Measurements from ENCODE around the gene BCL10. TPM values are rescaled to one million over a fixed set of nuclear protein-coding genes. Genes with fewer than 3 reads are reported as not detected.

Gene BCL10
- total RNA-seq, 2 donors from 2014 or later = 21.3 to 22.6 TPM

DNA sequence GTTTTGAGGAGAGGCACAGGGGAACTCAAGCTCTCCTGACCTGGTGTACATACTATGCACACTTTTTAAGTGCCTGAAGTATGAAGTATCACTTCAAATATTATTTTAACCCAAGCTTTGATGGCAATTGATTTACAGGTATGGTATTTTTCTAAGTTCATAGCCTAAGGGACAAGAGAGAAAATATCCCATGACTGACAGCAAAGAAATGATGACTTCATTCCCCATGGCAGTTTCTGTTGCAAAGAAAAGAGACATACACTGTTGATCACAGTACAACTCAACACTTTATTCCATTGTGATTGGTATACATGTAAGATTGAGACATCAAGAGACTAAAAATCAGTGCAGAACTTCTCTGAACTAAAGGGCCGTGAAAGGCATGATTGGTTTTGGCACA, 41.8 kb upstream of the BCL10 start:
- Histone ChIP-seq H3K27me3 (ENCODE audit: control insufficient read depth, insufficient read depth, low read length, poor library complexity, severe bottlenecking) (no peaks in the 10 kb centered on the region), H3K9me3 (ENCODE audit: control insufficient read depth, low read length) (no peaks in the 10 kb centered on the region), H3K27ac (ENCODE audit: low read depth, low read length) (no peak overlapping the region), H3K9ac (ENCODE audit: extremely low read depth, low read length, poor library complexity, severe bottlenecking) (no peak overlapping the region), H3K36me3 (ENCODE audit: control insufficient read depth, insufficient read depth, low read length) (no peaks in the 10 kb centered on the region), H3K4me1 (ENCODE audit: control insufficient read depth, insufficient read depth, low read length) (peaks cover 2% of the 10 kb centered on the region), H3K4me3 (ENCODE audit: low read length) (no peak overlapping the region)
- H3K36me3 Mint-ChIP-seq (ENCODE audit: low read depth) = no peaks in the 10 kb centered on the region
- WGBS, 2 experiments (ENCODE audit: insufficient coverage in 1 of 2, insufficient read length in 1 of 2) = 88% methylated on average over 1 of the region's 1 CpG; no CpG with 5 or more reads in 1 of the 2 experiments
- no peaks in the 10 kb centered on the region for H3K9me3 Mint-ChIP-seq
- TF ChIP-seq, protein P1, sequence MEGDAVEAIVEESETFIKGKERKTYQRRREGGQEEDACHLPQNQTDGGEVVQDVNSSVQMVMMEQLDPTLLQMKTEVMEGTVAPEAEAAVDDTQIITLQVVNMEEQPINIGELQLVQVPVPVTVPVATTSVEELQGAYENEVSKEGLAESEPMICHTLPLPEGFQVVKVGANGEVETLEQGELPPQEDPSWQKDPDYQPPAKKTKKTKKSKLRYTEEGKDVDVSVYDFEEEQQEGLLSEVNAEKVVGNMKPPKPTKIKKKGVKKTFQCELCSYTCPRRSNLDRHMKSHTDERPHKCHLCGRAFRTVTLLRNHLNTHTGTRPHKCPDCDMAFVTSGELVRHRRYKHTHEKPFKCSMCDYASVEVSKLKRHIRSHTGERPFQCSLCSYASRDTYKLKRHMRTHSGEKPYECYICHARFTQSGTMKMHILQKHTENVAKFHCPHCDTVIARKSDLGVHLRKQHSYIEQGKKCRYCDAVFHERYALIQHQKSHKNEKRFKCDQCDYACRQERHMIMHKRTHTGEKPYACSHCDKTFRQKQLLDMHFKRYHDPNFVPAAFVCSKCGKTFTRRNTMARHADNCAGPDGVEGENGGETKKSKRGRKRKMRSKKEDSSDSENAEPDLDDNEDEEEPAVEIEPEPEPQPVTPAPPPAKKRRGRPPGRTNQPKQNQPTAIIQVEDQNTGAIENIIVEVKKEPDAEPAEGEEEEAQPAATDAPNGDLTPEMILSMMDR (conservative IDR thresholded peaks at IDR 0.05) = no peak
- no peak overlapping the region for H3K4me3 Mint-ChIP-seq
- H3K27me3 Mint-ChIP-seq (ENCODE audit: insufficient read depth) = no peaks in the 10 kb centered on the region
- H3K4me1 Mint-ChIP-seq = peaks cover 9% of the 10 kb centered on the region
- no peak for DNase-seq
- H3K27ac Mint-ChIP-seq = no peak overlapping the region

DNA sequence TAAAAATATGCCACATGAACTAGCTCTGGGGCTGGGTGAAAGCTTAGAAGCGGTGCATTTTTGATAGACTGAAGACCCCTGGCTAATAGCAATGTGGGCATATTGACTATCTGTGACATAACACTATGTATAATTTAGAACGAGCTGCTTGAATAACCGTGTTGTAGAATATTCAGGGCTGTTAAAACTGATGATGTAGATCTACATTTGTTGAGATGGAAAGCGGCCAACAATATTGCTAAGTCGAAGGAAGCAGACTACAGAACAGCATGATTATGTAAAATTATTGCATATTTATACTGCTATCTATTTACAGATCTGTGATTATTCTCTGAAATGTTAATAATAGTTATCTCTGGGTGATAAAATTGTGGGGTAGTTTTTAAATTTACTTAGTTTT, 41.1 kb upstream of the BCL10 start:
- peaks cover 9% of the 10 kb centered on the region for H3K4me1 Mint-ChIP-seq
- no peak overlapping the region for H3K27ac ChIP-seq (ENCODE audit: low read depth, low read length)
- H3K27me3 ChIP-seq (ENCODE audit: control insufficient read depth, insufficient read depth, low read length, poor library complexity, severe bottlenecking) = no peaks in the 10 kb centered on the region
- no peak overlapping the region for H3K4me3 ChIP-seq (ENCODE audit: low read length)
- no peaks in the 10 kb centered on the region for H3K9me3 Mint-ChIP-seq
- TF ChIP-seq, protein P1 (conservative IDR thresholded peaks at IDR 0.05) = no peak
- peaks cover 2% of the 10 kb centered on the region for H3K4me1 ChIP-seq (ENCODE audit: control insufficient read depth, insufficient read depth, low read length)
- H3K9ac ChIP-seq (ENCODE audit: extremely low read depth, low read length, poor library complexity, severe bottlenecking) = no peak overlapping the region
- no peaks in the 10 kb centered on the region for H3K9me3 ChIP-seq (ENCODE audit: control insufficient read depth, low read length)
- H3K36me3 Mint-ChIP-seq (ENCODE audit: low read depth) = no peaks in the 10 kb centered on the region
- no peak overlapping the region for H3K4me3 Mint-ChIP-seq
- no peaks in the 10 kb centered on the region for H3K36me3 ChIP-seq (ENCODE audit: control insufficient read depth, insufficient read depth, low read length)
- no peak for DNase-seq
- 91 to 96% methylated on average over 3 to 4 of the region's 5 CpGs for WGBS, 2 experiments (ENCODE audit: insufficient coverage in 1 of 2, insufficient read length in 1 of 2)
- no peak overlapping the region for H3K27ac Mint-ChIP-seq
- no peaks in the 10 kb centered on the region for H3K27me3 Mint-ChIP-seq (ENCODE audit: insufficient read depth)

DNA sequence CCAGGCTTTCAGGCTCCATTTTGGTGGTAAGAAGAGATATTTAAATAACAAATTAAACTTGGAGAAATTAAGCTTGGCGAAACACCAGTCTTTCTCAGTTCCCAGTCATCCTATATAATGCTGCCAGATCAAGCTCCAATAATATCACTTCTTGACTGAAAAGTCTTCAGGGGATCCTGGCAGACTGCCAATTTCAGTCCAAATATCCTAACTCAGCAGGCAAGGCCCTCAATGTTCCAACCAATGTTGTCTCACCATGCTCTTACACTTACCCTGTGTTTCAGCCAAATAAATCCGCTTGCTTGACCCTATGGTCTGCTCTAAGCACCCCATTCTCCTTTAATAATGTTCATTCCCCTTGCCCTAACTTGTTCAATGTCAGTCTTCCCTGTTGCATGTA, 39.9 kb upstream of the BCL10 start:
- Mint-ChIP-seq H3K4me1 (peaks cover 11% of the 10 kb centered on the region), H3K27me3 (ENCODE audit: insufficient read depth) (no peaks in the 10 kb centered on the region), H3K9me3 (no peaks in the 10 kb centered on the region)

More for the DNA sequence above, 39.9 kb upstream of the BCL10 start:
- H3K9me3 ChIP-seq (ENCODE audit: control insufficient read depth, low read length) = no peaks in the 10 kb centered on the region
- H3K36me3 Mint-ChIP-seq (ENCODE audit: low read depth) = no peaks in the 10 kb centered on the region
- H3K27ac Mint-ChIP-seq = no peak overlapping the region
- no peaks in the 10 kb centered on the region for H3K36me3 ChIP-seq (ENCODE audit: control insufficient read depth, insufficient read depth, low read length)
- no peak overlapping the region for H3K27ac ChIP-seq (ENCODE audit: low read depth, low read length)
- TF ChIP-seq, protein P1 (conservative IDR thresholded peaks at IDR 0.05) = no peak
- H3K4me3 Mint-ChIP-seq = no peak overlapping the region
- no peaks in the 10 kb centered on the region for H3K27me3 ChIP-seq (ENCODE audit: control insufficient read depth, insufficient read depth, low read length, poor library complexity, severe bottlenecking)
- 97 to 100% methylated on average over 2 of the region's 2 CpGs for WGBS, 2 experiments (ENCODE audit: insufficient coverage in 1 of 2, insufficient read length in 1 of 2)
- no peak overlapping the region for H3K4me3 ChIP-seq (ENCODE audit: low read length)
- no peak for DNase-seq
- H3K9ac ChIP-seq (ENCODE audit: extremely low read depth, low read length, poor library complexity, severe bottlenecking) = no peak overlapping the region
- peaks cover 2% of the 10 kb centered on the region for H3K4me1 ChIP-seq (ENCODE audit: control insufficient read depth, insufficient read depth, low read length)
